Parathyroid adenoma (tissue), 2 donors: ENCODE measurements around the gene MPP1.

Experiments used
- H2AFZ ChIP-seq: fragments of 300-600 bp; sonication (generic); one replicate; pipeline ENCODE4 v1.7.0; 2017; ENCODE audit warnings: antibody characterized with exemption, mild to moderate bottlenecking
- H3K27ac ChIP-seq: fragments of 300-600 bp; sonication (generic); one replicate; pipeline ENCODE4 v1.7.0; 2017
- H3K27me3 ChIP-seq: fragments of 300-600 bp; sonication (generic); one replicate; pipeline ENCODE4 v1.7.0; 2017; ENCODE audit warnings: low read length; ENCODE audit not compliant: control insufficient read depth, insufficient read depth
- H3K36me3 ChIP-seq: fragments of 300-600 bp; sonication (generic); one replicate; pipeline ENCODE4 v1.7.0; 2017; ENCODE audit warnings: low read length; ENCODE audit not compliant: control insufficient read depth, insufficient read depth
- H3K4me1 ChIP-seq: fragments of 300-600 bp; sonication (generic); one replicate; pipeline ENCODE4 v1.7.0; 2017; ENCODE audit warnings: control low read depth
- H3K4me2 ChIP-seq: fragments of 300-600 bp; sonication (generic); one replicate; pipeline ENCODE4 v1.7.0; 2017; ENCODE audit warnings: low read length
- H3K4me3 ChIP-seq: fragments of 300-600 bp; sonication (generic); one replicate; pipeline ENCODE4 v1.7.0; 2017; ENCODE audit warnings: low read depth, low read length
- H3K79me2 ChIP-seq: fragments of 300-600 bp; sonication (generic); one replicate; pipeline ENCODE4 v1.7.0; 2017; ENCODE audit warnings: control low read depth
- H3K9ac ChIP-seq: fragments of 300-600 bp; sonication (generic); one replicate; pipeline ENCODE4 v1.7.0; 2017; ENCODE audit warnings: mild to moderate bottlenecking
- H3K9me3 ChIP-seq: fragments of 300-600 bp; sonication (generic); one replicate; pipeline ENCODE4 v1.7.0; 2017; ENCODE audit warnings: low read length; ENCODE audit not compliant: control insufficient read depth
- TF ChIP-seq, protein P1 (sequence below): fragments of 300-600 bp; sonication (generic); IDR thresholded peaks from one replicate; pipeline ENCODE4 v1.7.0; 2017; ENCODE audit warnings: antibody characterized with exemption, mild to moderate bottlenecking
- donor health status: primary hyperparathyroidism.

Gene MPP1

DNA sequence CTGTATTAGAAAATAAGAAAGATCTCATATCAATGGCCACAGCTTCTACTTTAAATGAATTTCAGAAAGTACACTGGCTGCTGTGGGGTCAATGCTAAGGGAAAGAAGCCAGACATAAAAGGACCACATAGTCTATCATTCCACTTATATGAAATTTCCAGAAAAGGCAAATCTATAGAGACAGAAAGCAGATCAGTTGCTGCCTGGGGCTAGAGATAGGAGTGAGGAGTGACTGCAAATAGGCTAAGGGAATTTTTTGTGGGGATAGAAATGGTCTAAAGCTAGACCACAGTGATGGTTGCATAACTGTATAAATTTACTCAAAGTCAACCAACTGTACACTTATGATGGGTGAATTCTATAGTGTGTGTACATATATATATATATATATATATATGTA is 62.7 kb downstream of the MPP1 start:
- H3K27ac ChIP-seq = no peak overlapping the region

DNA sequence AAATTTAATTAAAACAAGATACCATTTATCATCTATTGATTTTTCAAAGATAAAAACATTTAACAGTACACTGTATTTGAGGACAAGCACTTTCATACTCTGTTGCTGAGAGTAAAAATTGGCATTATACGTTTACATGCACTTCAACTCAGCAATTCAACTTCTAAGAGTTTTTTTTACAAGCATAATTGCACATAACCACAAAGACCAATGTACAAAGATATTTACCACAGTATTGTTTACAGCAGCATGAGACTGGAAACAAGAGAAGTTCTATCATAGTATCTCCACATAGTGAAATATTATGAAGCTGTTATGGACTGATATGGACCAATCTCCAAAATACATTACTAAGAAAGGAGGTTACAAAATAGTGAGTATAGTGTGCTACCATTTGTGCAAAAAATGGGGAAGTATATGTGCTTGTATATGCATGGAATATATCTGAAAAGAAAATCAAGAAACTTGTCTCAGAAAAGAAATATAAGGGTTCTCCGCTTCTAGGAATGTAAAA is 65.3 kb downstream of the MPP1 start:
- Histone ChIP-seq H3K79me2 (peaks cover 2% of the 10 kb centered on the region), H3K4me2 (no peak overlapping the region), H3K4me1 (no peaks in the 10 kb centered on the region), H3K9ac (no peak overlapping the region), H3K4me3 (no peak overlapping the region), H3K9me3 (no peaks in the 10 kb centered on the region), H3K36me3 (no peaks in the 10 kb centered on the region), H3K27ac (no peak overlapping the region), H3K27me3 (no peaks in the 10 kb centered on the region), H2AFZ (no peak overlapping the region)
- TF ChIP-seq, protein P1, sequence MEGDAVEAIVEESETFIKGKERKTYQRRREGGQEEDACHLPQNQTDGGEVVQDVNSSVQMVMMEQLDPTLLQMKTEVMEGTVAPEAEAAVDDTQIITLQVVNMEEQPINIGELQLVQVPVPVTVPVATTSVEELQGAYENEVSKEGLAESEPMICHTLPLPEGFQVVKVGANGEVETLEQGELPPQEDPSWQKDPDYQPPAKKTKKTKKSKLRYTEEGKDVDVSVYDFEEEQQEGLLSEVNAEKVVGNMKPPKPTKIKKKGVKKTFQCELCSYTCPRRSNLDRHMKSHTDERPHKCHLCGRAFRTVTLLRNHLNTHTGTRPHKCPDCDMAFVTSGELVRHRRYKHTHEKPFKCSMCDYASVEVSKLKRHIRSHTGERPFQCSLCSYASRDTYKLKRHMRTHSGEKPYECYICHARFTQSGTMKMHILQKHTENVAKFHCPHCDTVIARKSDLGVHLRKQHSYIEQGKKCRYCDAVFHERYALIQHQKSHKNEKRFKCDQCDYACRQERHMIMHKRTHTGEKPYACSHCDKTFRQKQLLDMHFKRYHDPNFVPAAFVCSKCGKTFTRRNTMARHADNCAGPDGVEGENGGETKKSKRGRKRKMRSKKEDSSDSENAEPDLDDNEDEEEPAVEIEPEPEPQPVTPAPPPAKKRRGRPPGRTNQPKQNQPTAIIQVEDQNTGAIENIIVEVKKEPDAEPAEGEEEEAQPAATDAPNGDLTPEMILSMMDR = no peak

More for the DNA sequence above, 62.7 kb downstream of the MPP1 start:
- Histone ChIP-seq H3K4me2 (no peak overlapping the region), H3K9ac (no peak overlapping the region), H3K36me3 (no peaks in the 10 kb centered on the region), H3K79me2 (peaks cover 6% of the 10 kb centered on the region), H2AFZ (no peak overlapping the region), H3K4me3 (no peak overlapping the region), H3K4me1 (no peaks in the 10 kb centered on the region), H3K9me3 (no peaks in the 10 kb centered on the region), H3K27me3 (no peaks in the 10 kb centered on the region)
- TF ChIP-seq, protein P1 = no peak

DNA sequence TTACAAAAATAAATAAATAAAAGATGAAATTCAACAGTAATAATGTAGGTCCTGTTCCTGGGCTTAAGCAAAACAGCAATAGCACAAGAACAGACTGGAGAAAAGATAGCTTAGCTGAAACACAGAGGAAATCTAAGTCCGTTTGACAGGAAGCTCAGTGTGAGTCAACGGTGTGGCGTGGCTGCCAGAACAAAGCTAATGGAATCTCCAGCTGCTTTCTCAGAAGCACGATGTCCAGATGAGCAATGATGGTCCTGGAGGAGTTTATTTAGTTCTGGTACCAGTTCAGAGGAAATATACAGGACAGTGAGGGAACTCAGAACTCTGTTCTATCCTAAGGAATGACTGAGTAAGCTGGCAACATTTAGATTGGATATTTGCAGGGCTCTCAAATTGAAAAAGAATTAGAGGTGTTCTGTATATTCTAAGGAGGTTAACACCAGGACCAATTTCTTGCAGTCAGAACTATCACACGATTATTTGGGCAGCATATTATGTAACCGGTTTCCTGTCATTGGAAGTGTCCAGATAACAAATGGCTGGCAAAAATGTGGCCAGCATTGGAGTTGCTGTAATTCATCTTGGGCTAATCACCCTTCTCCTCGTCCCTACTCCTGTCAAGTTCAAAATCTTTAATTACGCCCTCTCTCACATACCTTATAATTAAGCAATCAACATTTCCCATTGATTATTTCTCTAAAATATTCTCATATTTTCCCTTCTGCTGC is 67.1 kb downstream of the MPP1 start:
- H3K27ac ChIP-seq = peak overlapping the region; percentile 32
- H3K4me3 ChIP-seq = no peak overlapping the region
- H3K4me1 ChIP-seq = peaks cover 2% of the 10 kb centered on the region

DNA sequence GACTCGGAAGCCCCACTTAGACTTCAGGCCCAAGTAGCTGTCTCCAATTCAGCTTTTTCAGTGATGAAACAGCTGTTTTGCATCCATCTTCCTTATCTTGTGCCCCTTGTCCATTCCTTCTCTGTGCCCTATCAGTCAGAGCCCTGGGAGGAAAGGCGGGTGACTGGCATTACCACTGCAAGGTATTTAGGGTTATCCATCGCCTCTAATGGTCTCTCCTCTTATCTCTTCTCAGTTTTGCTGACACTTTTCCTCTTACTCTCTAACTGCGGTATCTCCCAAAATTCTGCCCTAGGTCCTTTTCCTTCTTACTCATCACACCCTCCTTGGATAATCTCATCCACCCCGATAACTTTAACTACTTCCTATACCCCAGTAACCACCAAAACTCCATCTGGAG is 68.1 kb downstream of the MPP1 start:
- Histone ChIP-seq H3K27ac (no peak overlapping the region), H3K9me3 (no peaks in the 10 kb centered on the region), H3K9ac (no peak overlapping the region), H3K4me2 (no peak overlapping the region), H3K4me1 (peaks cover 7% of the 10 kb centered on the region), H2AFZ (no peak overlapping the region), H3K36me3 (no peaks in the 10 kb centered on the region), H3K4me3 (no peak overlapping the region), H3K27me3 (no peaks in the 10 kb centered on the region), H3K79me2 (no peaks in the 10 kb centered on the region)
- TF ChIP-seq, protein P1 = no peak

More for the DNA sequence above, 67.1 kb downstream of the MPP1 start:
- Histone ChIP-seq H3K79me2 (no peaks in the 10 kb centered on the region), H3K36me3 (no peaks in the 10 kb centered on the region), H3K9me3 (no peaks in the 10 kb centered on the region), H3K9ac (no peak overlapping the region), H3K27me3 (no peaks in the 10 kb centered on the region), H2AFZ (no peak overlapping the region), H3K4me2 (no peak overlapping the region)
- TF ChIP-seq, protein P1 = no peak
